Activated CD4-positive, CD25-positive, alpha-beta regulatory T cell (primary cell): ENCODE results near the gene FAM184B.

ENCODE experiments used
- DNase-seq, 4 experiments: peaks; one replicate each; lab custom pipeline; 2025; lab: John Stamatoyannopoulos, UW

Gene FAM184B

DNA sequence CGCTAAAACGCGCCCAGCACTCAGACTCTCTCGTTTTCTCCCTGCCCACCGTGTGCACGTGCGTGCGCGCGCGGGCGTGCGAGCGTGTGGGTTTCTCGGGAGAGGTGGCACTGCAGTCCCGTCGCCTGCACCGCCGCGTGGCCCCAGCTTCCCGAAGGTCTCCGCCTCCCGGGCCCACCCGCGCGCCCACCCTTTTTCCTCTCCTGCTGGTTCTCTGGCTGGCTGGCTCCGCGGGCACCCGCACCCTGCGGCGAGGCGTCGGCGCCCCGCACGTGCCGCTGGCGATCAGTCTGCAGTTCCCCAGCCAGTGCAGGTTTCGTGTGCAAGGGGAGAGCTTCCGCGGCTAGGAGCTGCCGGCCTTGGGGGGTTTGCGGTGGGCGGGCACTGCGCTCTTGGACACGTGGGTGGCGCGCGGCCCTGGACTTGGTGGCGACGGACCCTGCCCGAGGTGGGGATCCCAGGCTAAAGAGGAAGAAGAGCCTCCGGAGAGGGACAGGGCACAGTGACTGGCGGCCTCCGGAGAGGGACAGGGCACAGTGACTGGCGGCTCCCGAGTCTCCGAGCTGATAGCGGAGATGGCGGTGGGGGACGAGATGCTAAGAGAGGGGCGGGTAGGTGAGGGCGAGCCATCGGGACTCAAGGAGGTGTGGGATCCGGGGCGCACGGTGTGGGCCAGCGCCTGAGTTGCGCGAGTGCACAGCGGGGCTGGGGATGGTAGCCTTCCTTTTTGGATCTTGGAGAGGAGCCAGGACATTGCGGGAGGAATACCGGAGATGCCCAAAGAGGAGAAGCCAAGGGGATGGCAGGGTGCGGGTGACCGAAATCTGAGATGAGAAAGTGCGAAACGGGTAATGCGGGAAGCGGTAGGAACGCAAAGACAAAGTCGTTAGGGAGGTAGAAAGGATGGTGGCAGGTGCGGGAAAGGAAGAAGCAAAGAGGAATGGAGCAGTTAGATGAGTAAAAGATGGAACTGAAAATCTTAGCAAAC, at the start of gene FAM184B:
Gene FAM184B, minus strand, starts transcription at position 322 of the 988 bp plus-strand sequence. CDS start 322 bp downstream, outside the sequence.
- DNase-seq = no peak

DNA sequence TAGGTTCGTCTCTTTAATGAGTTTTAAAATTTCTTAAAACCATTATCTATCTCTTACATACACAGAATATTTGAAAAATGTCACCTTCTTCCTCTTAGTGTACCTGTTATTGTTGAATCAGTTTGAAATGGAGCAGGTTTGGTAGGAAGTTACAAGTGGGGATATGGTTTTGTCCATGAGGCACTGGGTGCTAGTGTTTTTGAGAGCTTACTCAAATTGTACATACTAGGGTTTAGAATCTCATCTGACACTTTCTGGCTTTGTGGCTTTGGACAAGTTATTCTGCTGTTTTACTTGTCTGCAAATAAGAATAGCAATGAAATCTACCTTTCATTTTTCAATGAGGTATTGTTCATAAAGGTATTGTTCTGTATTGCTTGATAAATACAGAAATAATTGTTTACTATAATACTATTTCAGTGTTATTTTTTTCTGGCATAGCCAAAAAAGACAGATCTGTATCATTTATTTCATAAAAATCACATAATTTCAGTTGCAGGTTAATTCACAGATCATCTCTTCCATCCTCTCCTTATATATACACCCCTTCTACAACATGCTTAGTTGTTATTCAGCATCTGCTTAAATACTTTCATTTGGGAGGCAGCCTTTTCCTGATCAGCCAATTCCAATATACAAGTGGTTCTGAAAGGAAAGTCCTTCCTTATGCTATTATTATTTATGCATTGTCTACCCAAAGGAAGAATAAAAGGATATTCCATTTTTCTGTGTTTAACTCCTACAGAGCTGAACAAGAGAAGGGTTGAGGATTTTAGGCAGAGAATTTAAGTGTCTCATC, 42.6 kb upstream of the FAM184B start:
- no peak for DNase-seq

GRCh38 chr4:17817027-17817426, 35.6 kb upstream of the FAM184B start:
- DNase-seq = no peak

DNA sequence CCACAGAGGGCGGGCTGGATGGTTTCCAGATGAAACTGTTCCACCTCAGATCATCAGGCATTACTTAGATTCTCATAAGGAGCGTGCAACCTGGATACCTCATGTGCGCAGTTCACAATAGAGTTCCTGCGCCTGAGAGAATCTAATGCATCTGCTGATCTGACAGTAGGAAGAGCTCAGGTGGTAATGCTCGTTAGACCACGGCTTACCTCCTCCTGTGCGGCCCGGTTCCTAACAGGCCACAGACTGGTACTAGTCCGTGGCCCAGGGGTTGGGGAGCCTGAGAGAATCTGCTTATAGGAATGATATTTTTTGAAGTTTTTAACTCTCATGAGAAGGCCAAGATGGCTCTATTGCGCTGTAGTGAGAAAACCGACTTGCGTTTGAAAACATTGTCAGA, 34.7 kb upstream of the FAM184B start:
- no peak for DNase-seq

DNA sequence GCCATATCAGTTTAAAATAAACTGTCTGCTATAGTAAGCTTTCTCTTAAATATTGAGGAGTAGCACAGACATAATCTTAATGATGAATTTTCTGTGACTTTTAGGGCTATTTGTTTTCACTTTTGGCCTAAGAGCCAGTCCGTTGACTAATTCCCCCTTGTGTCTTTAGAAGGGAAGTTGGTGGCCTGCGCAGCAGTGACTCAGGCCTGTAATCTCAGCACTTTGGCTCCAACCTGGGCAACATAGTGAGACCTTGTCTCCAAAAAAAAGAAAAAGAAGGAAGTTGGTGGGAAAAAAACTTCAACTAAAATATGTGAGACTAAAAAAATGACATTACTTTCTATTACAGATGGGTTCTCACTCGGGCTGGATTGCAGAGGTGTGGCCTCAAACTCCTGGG, 32.7 kb upstream of the FAM184B start:
- no peak for DNase-seq

DNA sequence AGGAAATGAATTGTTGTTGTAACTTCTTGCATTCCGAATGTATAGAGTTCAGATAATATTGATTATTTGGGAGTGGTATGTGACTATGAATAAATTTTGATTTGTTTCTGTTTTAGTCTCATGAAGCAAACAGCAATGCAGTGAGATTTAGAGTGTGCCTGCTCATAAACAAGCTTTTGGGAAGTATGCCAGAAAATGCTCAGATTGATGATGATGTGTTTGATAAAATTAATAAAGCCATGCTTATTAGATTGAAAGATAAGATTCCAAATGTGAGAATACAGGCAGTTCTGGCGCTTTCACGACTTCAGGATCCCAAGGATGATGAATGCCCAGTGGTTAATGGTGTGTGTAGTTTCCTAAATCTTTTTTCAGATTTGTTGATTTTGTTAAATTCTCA, 31.4 kb upstream of the FAM184B start:
- DNase-seq = no peak

- no peak for DNase-seq
Observed at GRCh38 chr4:17812125-17812524, 30.7 kb upstream of the FAM184B start.

GRCh38 chr4:17811078-17811603, 29.7 kb upstream of the FAM184B start:
- DNase-seq = peak in 1 of 4 experiments; percentile 17

GRCh38 chr4:17810260-17811077, 29.0 kb upstream of the FAM184B start, which contains the start of the genes DCAF16 and NCAPG:
Gene DCAF16 (minus strand): TSS chr4:17810757. CDS start chr4:17804141, 6,616 bp downstream.
Gene NCAPG (plus strand): TSS chr4:17810979. CDS start chr4:17811078, 99 bp downstream.
- peak; percentile 95 to 99 (median 98) for DNase-seq

DNA sequence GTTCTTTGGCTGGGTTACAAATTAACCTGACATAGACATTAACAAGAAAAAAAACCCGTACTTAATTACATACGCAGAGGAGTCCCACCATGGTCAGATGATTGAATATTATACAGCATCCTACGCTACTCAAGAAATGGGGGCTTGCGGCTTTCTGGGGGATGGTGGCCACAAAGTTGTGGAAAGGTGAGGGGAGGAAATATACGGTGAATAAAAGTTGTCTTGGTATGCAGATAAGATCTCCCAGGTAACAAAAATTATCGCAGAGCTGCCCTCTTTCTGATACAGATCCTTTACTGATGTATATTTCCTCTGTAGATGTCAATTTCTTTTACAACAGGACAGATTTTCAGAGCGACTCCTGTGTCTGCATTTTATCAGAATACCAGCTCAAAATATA, 28.2 kb upstream of the FAM184B start:
- no peak for DNase-seq

- DNase-seq = no peak
Observed at GRCh38 chr4:17807446-17807845, 26.0 kb upstream of the FAM184B start.

GRCh38 chr4:17805580-17806155, 24.2 kb upstream of the FAM184B start:
- DNase-seq = no peak

DNA sequence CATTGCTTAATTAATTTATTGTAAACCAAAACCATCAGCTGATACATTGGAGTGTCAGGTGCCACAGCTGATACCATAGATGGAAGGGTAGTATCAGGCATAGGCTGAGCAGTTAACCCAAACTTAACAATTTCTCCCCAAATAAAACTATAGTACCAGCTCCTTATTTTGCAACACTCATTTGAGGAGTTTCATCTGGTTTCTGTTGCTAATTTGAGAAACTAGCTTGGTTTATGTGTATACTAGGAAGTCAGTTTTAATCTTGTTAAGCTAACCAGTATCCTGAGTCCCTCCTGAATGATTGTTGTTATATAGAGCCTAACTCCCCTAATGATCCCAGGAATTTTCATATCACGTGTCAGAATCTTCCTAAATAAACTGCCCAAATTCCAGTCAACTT, 16.4 kb upstream of the FAM184B start:
- no peak for DNase-seq

DNA sequence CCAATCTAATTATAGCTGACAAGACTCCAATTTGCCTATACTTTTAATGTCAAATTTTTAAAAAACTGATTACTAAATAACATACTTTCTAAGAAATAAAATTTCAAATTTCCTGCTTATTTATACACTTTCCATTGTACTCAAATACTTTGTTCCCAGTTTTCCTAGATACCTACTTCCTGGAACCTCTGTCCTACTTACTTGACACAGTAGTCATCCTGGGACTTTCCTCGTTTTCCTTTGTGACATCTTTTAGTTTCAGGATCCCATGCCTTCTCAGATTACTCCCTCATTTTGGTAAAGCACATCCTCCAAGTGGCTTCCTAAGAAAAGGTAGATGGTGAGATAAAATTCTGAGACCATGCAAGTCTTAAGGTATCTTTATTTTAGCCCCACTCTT, 13.3 kb upstream of the FAM184B start:
- no peak for DNase-seq

GRCh38 chr4:17788956-17789355, 7.5 kb upstream of the FAM184B start:
- no peak for DNase-seq

DNA sequence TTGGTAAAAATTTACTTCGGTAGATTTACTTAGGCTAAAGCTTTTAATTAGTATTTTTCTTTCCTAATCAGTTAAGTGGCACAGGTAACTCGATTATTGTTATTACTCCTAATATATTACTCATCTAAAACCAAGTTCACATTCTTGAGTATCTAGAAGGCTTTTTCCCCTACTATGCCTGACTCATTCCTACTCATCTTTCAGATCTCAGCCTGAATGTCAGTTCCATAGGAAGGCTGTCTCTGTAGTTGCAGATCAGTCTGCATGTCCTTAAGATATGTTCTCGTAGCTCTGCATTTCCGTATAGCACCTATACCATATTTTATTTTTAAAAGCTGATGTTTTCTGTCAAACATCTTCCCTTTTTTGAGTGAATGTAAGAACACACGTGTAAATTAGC, 5.9 kb upstream of the FAM184B start:
- no peak for DNase-seq

GRCh38 chr4:17786567-17786966, 5.1 kb upstream of the FAM184B start:
- DNase-seq = no peak

DNA sequence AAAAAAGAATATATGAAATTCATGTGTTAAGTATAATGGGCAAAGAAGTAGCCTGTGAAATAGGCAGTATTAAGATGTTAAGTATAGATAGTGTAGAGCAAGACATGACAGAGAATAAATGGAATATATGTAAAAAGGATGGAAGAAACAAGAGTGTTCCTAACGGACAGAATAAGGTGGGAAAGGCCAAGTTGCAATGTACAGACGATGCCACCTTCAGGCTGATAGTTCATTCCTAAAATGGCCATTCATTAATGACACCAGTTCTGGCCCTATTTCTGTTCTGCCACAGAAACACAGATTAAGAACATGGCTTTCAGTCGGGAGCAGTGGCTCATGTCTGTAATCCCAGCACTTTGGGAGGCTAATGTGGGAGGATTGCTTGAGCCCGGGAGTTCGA, 4.4 kb upstream of the FAM184B start:
- no peak for DNase-seq

- DNase-seq = no peak
Observed at GRCh38 chr4:17780501-17781299, 721 bp downstream of the FAM184B start.

- no peak for DNase-seq
Observed at GRCh38 chr4:17778431-17778830, 3.0 kb downstream of the FAM184B start.
